OCI-LY3 (cell line): Measurements from ENCODE around the gene AHNAK2.

Source experiments
- EZH2phosphoT487 ChIP-seq: fragments of 200-600 bp; shearing (Covaris generic); IDR thresholded peaks from 2 replicates; pipeline ENCODE4 v1.6.1; 2018; ENCODE audit warnings: antibody characterized with exemption, mixed run types, low read depth
- TF ChIP-seq, protein P1 (sequence below): fragments of 200-600, 300-600 bp; sonication (generic); IDR thresholded peaks from 2 replicates; pipeline ENCODE4 v1.5.1; 2014; ENCODE audit warnings: antibody characterized with exemption, low read length, low read depth

DNA sequence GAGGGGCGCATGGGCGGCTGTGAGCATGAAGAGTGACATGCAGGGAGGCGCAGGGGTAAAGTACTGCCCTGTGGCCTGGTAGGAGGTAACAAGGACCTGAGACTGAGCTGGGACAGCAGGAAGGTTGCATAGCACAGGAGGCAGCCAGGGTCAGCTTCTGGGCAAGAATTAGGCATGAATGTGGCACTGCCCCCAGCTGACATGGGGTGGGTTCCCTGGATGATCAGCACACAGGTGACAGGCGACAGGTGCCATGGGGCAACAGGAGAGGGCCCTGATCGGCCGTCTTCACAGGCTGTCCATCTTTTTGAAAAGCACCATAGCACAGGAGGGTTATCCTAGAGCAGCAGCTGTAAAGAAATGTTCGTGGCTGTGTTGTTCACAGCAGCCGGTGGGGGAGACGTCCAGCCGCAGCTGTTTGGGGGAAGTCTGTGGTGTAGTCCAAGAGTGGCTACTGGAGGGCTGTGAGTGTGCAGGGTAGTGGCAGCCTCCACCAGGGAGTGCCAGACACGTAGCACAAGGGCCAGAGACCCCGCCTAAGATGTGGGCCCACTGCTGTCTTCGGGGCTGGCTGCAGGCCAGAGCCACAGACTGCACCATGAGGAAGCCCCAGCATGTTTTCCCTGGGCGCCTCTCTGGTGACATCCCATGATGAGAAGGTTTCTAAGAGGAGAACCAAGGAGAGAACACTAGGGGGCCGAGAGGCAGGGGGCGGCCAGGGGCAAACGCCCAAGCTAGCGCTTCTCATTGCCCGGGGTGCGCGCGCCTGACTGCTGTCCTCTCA lies 15.8 kb upstream of the AHNAK2 start:
- TF ChIP-seq, protein P1, sequence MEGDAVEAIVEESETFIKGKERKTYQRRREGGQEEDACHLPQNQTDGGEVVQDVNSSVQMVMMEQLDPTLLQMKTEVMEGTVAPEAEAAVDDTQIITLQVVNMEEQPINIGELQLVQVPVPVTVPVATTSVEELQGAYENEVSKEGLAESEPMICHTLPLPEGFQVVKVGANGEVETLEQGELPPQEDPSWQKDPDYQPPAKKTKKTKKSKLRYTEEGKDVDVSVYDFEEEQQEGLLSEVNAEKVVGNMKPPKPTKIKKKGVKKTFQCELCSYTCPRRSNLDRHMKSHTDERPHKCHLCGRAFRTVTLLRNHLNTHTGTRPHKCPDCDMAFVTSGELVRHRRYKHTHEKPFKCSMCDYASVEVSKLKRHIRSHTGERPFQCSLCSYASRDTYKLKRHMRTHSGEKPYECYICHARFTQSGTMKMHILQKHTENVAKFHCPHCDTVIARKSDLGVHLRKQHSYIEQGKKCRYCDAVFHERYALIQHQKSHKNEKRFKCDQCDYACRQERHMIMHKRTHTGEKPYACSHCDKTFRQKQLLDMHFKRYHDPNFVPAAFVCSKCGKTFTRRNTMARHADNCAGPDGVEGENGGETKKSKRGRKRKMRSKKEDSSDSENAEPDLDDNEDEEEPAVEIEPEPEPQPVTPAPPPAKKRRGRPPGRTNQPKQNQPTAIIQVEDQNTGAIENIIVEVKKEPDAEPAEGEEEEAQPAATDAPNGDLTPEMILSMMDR = no peak
- no peak for TF ChIP-seq EZH2phosphoT487
